ENCODE measurements around the gene BORCS6. TPM values are rescaled to one million over a fixed set of nuclear protein-coding genes. Genes with fewer than 3 reads are reported as not detected.
A peak's percentile ranks its signal among the peaks of the same experiment; 100 is the strongest.
"Not testable (repeated sequence)": the region's sequence is repeated elsewhere in the genome, so short reads cannot be mapped to it uniquely, and the experiment has no call there.

Gene BORCS6
- total and polyA plus RNA-seq, 3 donors from 2014 or later = 8.5 to 10.4 (median 8.7) TPM

- TF ChIP-seq CTCF (IDR thresholded peaks at IDR 0.05) (no peak), POLR2A (IDR thresholded peaks at IDR 0.05) (no peak)
- H3K4me1 ChIP-seq = peaks cover 13% of the 10 kb centered on the region
Measured at GRCh38 chr17:8222380-8222629, 32.3 kb upstream of the BORCS6 start.

GRCh38 chr17:8221663-8222379 lies 31.8 kb upstream of the BORCS6 start:
- Histone ChIP-seq H3K36me3 (ENCODE audit: low read depth, missing control alignments) (no peaks in the 10 kb centered on the region), H3K9me3 (no peaks in the 10 kb centered on the region), H3K4me3 (peak overlapping the region; percentile 74 to 86), H3K27me3 (no peaks in the 10 kb centered on the region), H3K27ac (peak overlapping the region; percentile 99), H3K4me1 (peaks cover 10% of the 10 kb centered on the region)
- intact Hi-C loops (cut with DNase I; ENCODE audit: low total_unique reads) = loop anchor here (5.0 kb wide), 1 partner anchor 35 kb away; no protein-coding TSS in a partner anchor
- WGBS, 2 donors = 0% methylated on average over 19 to 40 of the region's 40 CpGs
- TF ChIP-seq POLR2A (IDR thresholded peaks at IDR 0.05) = no peak
- TF ChIP-seq CTCF (IDR thresholded peaks at IDR 0.05) = no peak
- DNase-seq = peak; percentile 94

More at GRCh38 chr17:8222380-8222629, 32.3 kb upstream of the BORCS6 start:
- peak overlapping the region; percentile 74 to 86 for H3K4me3 ChIP-seq
- peak overlapping the region; percentile 99 for H3K27ac ChIP-seq
- H3K36me3 ChIP-seq (ENCODE audit: low read depth, missing control alignments) = no peaks in the 10 kb centered on the region
- 0 to 2% methylated on average over 9 of the region's 9 CpGs for WGBS, 2 donors
- no peak for DNase-seq
- no peaks in the 10 kb centered on the region for H3K9me3 ChIP-seq
- H3K27me3 ChIP-seq = no peaks in the 10 kb centered on the region
- intact Hi-C loops (cut with DNase I; ENCODE audit: low total_unique reads) = loop anchor here (5.0 kb wide), 1 partner anchor 35 kb away; no protein-coding TSS in a partner anchor

- no peaks in the 10 kb centered on the region for H3K27me3 ChIP-seq
- peaks cover 10% of the 10 kb centered on the region for H3K4me1 ChIP-seq
- no peaks in the 10 kb centered on the region for H3K36me3 ChIP-seq (ENCODE audit: low read depth, missing control alignments)
- TF ChIP-seq CTCF (IDR thresholded peaks at IDR 0.05) = peak in 1 of 3 experiments; percentile 6
- TF ChIP-seq POLR2A (IDR thresholded peaks at IDR 0.05) = no peak
- peak overlapping the region; percentile 99 for H3K27ac ChIP-seq
- intact Hi-C loops (cut with DNase I; ENCODE audit: low total_unique reads) = loop anchor here (5.0 kb wide), 1 partner anchor 34 kb away; no protein-coding TSS in a partner anchor
- H3K9me3 ChIP-seq = no peaks in the 10 kb centered on the region
- peak; percentile 95 for DNase-seq
- 0 to 1% methylated on average over 45 of the region's 45 CpGs for WGBS, 2 donors
- peak overlapping the region; percentile 74 to 86 for H3K4me3 ChIP-seq
Measured at GRCh38 chr17:8220783-8221662, 31.0 kb upstream of the BORCS6 start.

GRCh38 chr17:8214000-8214399 lies 24.0 kb upstream of the BORCS6 start:
- WGBS, 2 donors = 83 to 89% methylated on average over 15 of the region's 15 CpGs
- H3K27ac ChIP-seq; H3K9me3 ChIP-seq; H3K4me3 ChIP-seq; H3K27me3 ChIP-seq; intact Hi-C loops (cut with DNase I; ENCODE audit: low total_unique reads); H3K36me3 ChIP-seq (ENCODE audit: low read depth, missing control alignments); DNase-seq; H3K4me1 ChIP-seq: not testable (repeated sequence)
